Peyer's patch (tissue), 4 donors: ENCODE data around the gene FYB1.

Experiments used
- POLR2A ChIP-seq, 2 donors: fragments of 450-650 bp; IDR thresholded peaks; one replicate each; pipeline ENCODE4 v1.5.1; 2017; ENCODE audit warnings: antibody characterized with exemption in 2 of 2, mild to moderate bottlenecking in 2 of 2, moderate library complexity in 2 of 2
- TF ChIP-seq, protein P1 (sequence below), 6 experiments: fragments of 450-650 bp in 4 of 6; fragments of 200-600 bp in 2 of 6; sonication (generic) in 1 of 6; IDR thresholded peaks; one replicate each; pipeline ENCODE4 v1.5.1; 2017 to 2019; ENCODE audit warnings: antibody characterized with exemption in 6 of 6, mild to moderate bottlenecking in 3 of 6, moderate library complexity in 1 of 6

DNA sequence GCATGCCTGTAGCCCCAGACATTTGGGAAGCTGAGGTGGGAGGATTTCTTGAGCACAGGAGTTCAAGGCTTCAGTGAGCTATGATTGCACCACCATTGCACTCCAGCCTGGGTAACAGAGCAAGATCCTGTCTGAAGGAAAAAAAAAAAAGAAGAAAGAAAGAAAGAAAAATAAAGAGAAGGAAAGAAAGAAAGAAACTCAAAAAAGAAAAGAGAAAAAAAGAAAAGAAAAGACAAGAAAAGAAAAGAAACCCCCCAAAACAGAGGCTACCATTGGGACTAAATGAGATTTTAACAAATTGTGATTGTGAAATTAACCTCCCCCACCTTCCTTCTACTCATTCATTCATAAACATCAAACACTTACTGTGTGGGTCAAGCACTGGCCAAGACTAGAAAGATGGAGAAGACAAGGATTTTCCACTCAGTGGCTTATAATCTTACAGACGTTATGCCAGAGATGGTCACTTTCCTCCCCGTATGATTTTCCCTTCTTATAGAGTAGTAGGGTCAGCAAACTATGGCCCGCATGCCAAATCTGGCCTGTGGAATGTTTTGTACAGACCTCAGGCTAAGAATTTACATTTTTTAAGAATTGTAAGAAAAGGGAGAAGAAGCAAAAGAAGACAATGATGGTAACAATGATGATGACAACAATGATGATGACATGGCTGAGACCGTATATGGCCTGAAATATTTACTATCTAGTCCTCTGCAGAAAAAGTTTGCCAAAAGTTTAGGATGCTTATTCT lies 1.1 kb upstream of the FYB1 start:
- TF ChIP-seq, protein P1, sequence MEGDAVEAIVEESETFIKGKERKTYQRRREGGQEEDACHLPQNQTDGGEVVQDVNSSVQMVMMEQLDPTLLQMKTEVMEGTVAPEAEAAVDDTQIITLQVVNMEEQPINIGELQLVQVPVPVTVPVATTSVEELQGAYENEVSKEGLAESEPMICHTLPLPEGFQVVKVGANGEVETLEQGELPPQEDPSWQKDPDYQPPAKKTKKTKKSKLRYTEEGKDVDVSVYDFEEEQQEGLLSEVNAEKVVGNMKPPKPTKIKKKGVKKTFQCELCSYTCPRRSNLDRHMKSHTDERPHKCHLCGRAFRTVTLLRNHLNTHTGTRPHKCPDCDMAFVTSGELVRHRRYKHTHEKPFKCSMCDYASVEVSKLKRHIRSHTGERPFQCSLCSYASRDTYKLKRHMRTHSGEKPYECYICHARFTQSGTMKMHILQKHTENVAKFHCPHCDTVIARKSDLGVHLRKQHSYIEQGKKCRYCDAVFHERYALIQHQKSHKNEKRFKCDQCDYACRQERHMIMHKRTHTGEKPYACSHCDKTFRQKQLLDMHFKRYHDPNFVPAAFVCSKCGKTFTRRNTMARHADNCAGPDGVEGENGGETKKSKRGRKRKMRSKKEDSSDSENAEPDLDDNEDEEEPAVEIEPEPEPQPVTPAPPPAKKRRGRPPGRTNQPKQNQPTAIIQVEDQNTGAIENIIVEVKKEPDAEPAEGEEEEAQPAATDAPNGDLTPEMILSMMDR (IDR thresholded peaks at IDR 0.05) = no peak
- TF ChIP-seq POLR2A (IDR thresholded peaks at IDR 0.05) = no peak
